ENCODE data around the gene OR7C2.

GRCh38 chr19:14959263-14959662 is 18.0 kb downstream of the OR7C2 start:
- no peak for TF ChIP-seq CTCF (IDR thresholded peaks at IDR 0.05; ENCODE audit: low read length)
- no peak for TF ChIP-seq EZH2 (IDR thresholded peaks at IDR 0.05; ENCODE audit: borderline replicate concordance, low read length)

Measured in OCI-LY1 (cell line).